K562 (cell line): Measurements from ENCODE around the gene HPDL. TPM values are rescaled to one million over a fixed set of nuclear protein-coding genes. Genes with fewer than 3 reads are reported as not detected.
A peak's percentile ranks its signal among the peaks of the same experiment; 100 is the strongest.

Experiments used
- FIP1L1 ChIP-seq: fragments of 200-400 bp; formaldehyde crosslinking; IDR thresholded peaks from 2 replicates; pipeline ENCODE4 v1.6.1; 2018; ENCODE audit warnings: mild to moderate bottlenecking, low read depth, low read length; ENCODE audit not compliant: poor library complexity, severe bottlenecking
- FOXA3 ChIP-seq, 2 experiments: fragments of 450-650 bp in 1 of 2; sonication (generic) in 1 of 2; formaldehyde crosslinking; IDR thresholded peaks in 1 of 2; conservative IDR thresholded peaks in 1 of 2; 2 replicates each; pipeline versions ENCODE4 v1.4.0 to v1.8.0; 2020 to 2022; ENCODE audit warnings: mild to moderate bottlenecking in 2 of 2, missing genetic modification reagents in 1 of 2
- FOXK1 ChIP-seq: sonication (generic); formaldehyde crosslinking; IDR thresholded peaks from 2 replicates; pipeline ENCODE4 v1.8.0; 2022; ENCODE audit warnings: missing genetic modification reagents, mild to moderate bottlenecking, borderline replicate concordance
- HDAC2 ChIP-seq: fragments of 450-650 bp; IDR thresholded peaks from 2 replicates; pipeline ENCODE4 v1.6.1; 2016; ENCODE audit warnings: mild to moderate bottlenecking
- HNRNPLL ChIP-seq: fragments of 200-400 bp; formaldehyde crosslinking; IDR thresholded peaks from 2 replicates; pipeline ENCODE4 v1.6.1; 2017; ENCODE audit warnings: low read length, low read depth, mild to moderate bottlenecking; ENCODE audit not compliant: poor library complexity, severe bottlenecking
- KLF13 ChIP-seq: fragments of 450-650 bp; IDR thresholded peaks from 2 replicates; pipeline ENCODE4 v1.6.1; 2016; ENCODE audit warnings: missing genetic modification characterization, low read depth, mild to moderate bottlenecking, missing compliant biosample characterization, moderate library complexity, borderline replicate concordance
- NFE2 ChIP-seq: IDR thresholded peaks from 2 replicates; pipeline ENCODE4 v1.6.1; 2014; ENCODE audit warnings: antibody characterized with exemption, low read depth
- NONO ChIP-seq, 2 experiments: fragments of 200-400 bp in 1 of 2; fragments of 450-650 bp in 1 of 2; formaldehyde crosslinking in 1 of 2; IDR thresholded peaks; 2 replicates each; pipeline ENCODE4 v1.6.1; 2017; ENCODE audit warnings: low read depth in 2 of 2, mild to moderate bottlenecking in 2 of 2, moderate library complexity in 2 of 2, low read length in 1 of 2
- OTX1 ChIP-seq: fragments of 450-650 bp; formaldehyde crosslinking; IDR thresholded peaks from 2 replicates; pipeline ENCODE4 v1.4.0; 2022; ENCODE audit warnings: mild to moderate bottlenecking
- PHF21A ChIP-seq: fragments of 450-650 bp; IDR thresholded peaks from 2 replicates; pipeline ENCODE4 v1.6.1; 2017; ENCODE audit warnings: low read depth, borderline replicate concordance
- POLR2G ChIP-seq: fragments of 200-400 bp; formaldehyde crosslinking; IDR thresholded peaks from 2 replicates; pipeline ENCODE4 v1.6.1; 2017; ENCODE audit warnings: low read depth, mild to moderate bottlenecking, antibody characterized with exemption, low read length, moderate library complexity
- PTBP1 ChIP-seq: fragments of 200-400 bp; formaldehyde crosslinking; IDR thresholded peaks from 2 replicates; pipeline ENCODE4 v1.6.1; 2017; ENCODE audit warnings: low read depth, low read length
- RBM34 ChIP-seq: fragments of 200-400 bp; formaldehyde crosslinking; IDR thresholded peaks from 2 replicates; pipeline ENCODE4 v1.6.1; 2018; ENCODE audit warnings: low read length, borderline replicate concordance; ENCODE audit not compliant: insufficient read depth
- RFX1 ChIP-seq: fragments of 450-650 bp; IDR thresholded peaks from 2 replicates; pipeline ENCODE4 v1.6.1; 2016; ENCODE audit warnings: mild to moderate bottlenecking, moderate library complexity
- UBTF ChIP-seq, 2 experiments: IDR thresholded peaks; 2 replicates each; pipeline ENCODE4 v1.6.1; 2012; ENCODE audit warnings: improper control_type of control experiment in 2 of 2, low read depth in 2 of 2, low read length in 2 of 2, borderline replicate concordance in 1 of 2
- ZNF24 ChIP-seq: fragments of 450-650 bp; IDR thresholded peaks from 2 replicates; pipeline ENCODE4 v1.6.1; 2016
- ZNF311 ChIP-seq: fragments of 250-450 bp; sonication (Bioruptor Pico); IDR thresholded peaks from 2 replicates; pipeline ENCODE4 v1.4.0; 2020; ENCODE audit warnings: mild to moderate bottlenecking, moderate library complexity
- ZNF609 ChIP-seq: sonication (generic); formaldehyde crosslinking; IDR thresholded peaks from 2 replicates; pipeline ENCODE4 v1.8.1; 2023; ENCODE audit warnings: missing genetic modification reagents, mild to moderate bottlenecking, borderline replicate concordance
- polyA plus RNA-seq, 8 experiments: library from polyadenylated mRNA; depleted of rRNA in 4 of 8; stranded (reverse) in 5 of 8; unstranded in 3 of 8; fragments of >200 nt; fragmentation: Nextera tagmentation in 2 of 8; fragmentation: Illumina TruSeq in 1 of 8; extraction: Ambion mirVana in 2 of 8; extraction: Trizol in 1 of 8; gene quantifications; 2 replicates each; pipeline versions ENCODE4 v1.2.1 to v1.2.3, GENCODE V29; 2011 to 2014; ENCODE audit warnings: inconsistent platforms in 1 of 8, missing spikeins in 1 of 8
- total RNA-seq, 7 experiments: library from RNA; depleted of rRNA in 6 of 7; stranded (reverse); fragments of >200 nt in 6 of 7; fragmentation: Illumina TruSeq in 2 of 7; extraction: Trizol in 2 of 7; gene quantifications; 2 replicates each; pipeline versions ENCODE4 v1.2.1 to v1.2.3, GENCODE V29; 2011 to 2021; ENCODE audit warnings: low replicate concordance in 1 of 7

HPDL gene
- total and polyA plus RNA-seq, 9 of the 15 experiments (the other 6 are each of a cell fraction or from before 2014, with no cell fraction given), result not detected

GRCh38 chr1:45339789-45340558 is 13.3 kb downstream of the HPDL start, which contains the start of the genes MUTYH and TOE1 (continued):
- TF ChIP-seq UBTF (IDR thresholded peaks at IDR 0.05; ENCODE audit: borderline replicate concordance in 1 of 2, low read depth in 2 of 2, low read length in 2 of 2) (peak in 1 of 2 experiments; percentile 79; a peak in 2 of 4 replicates), OTX1 (CRISPR knock-in tag) (peak; percentile 83; the same call in 1 of the 2 replicates), ZNF609 (CRISPR knock-in tag) (peak; percentile 87; the same call in 1 of the 2 replicates), PHF21A (no peak), PTBP1 (0 out of 2 replicates have a peak, but pooled peaks have one; percentile 33), NFE2 (peak; percentile 4; the same call in 1 of the 2 replicates), FIP1L1 (peak; percentile 94), RFX1 (no peak), POLR2G (peak; percentile 98), ZNF24 (no peak; the same call in 1 of the 2 replicates), FOXA3 (CRISPR knock-in tag; conservative IDR thresholded peaks at IDR 0.05 in 1 of 2, IDR thresholded peaks at IDR 0.05 in 1 of 2) (0 out of 4 replicates have a peak, but pooled peaks of 1 of the 2 experiments have one; percentile 33), KLF13 (tag) (peak; percentile 95; the same call in 1 of the 2 replicates), HDAC2 (peak; percentile 76; the same call in 1 of the 2 replicates), NONO (IDR thresholded peaks at IDR 0.05; ENCODE audit: low read depth in 2 of 2, low read length in 1 of 2) (peak in 1 of 2 experiments; percentile 29; a peak in 1 of 4 replicates), FOXK1 (CRISPR knock-in tag) (0 out of 2 replicates have a peak, but pooled peaks have one; percentile 72), ZNF311 (CRISPR knock-in tag) (no peak), HNRNPLL (peak; percentile 79), RBM34 (no peak)
